B cell (primary cell): ENCODE data around the gene BST2. TPM values are rescaled to one million over a fixed set of nuclear protein-coding genes. Genes with fewer than 3 reads are reported as not detected.

ENCODE experiments used
- ATAC-seq: fragments of 200-7000 bp; cut with Tn5 transposase; one replicate; pipeline ENCODE4 v1.10.0; 2021; ENCODE audit warnings: low read depth, mild to moderate bottlenecking, moderate number of reproducible peaks, moderate library complexity
- CTCF ChIA-PET: fragments of 350-600 bp; sonication (Branson Sonifier 250); formaldehyde crosslinking; loops from one replicate; lab custom pipeline; 2021; ENCODE audit warnings: antibody characterized with exemption, inconsistent platforms; lab: Charles Lee
- POLR2A ChIA-PET: fragments of 350-600 bp; sonication (Branson Sonifier 250); formaldehyde crosslinking; loops from one replicate; lab custom pipeline; 2021; ENCODE audit warnings: antibody characterized with exemption; lab: Charles Lee
- DNase-seq: peaks from one replicate; pipeline ENCODE4 v3.0.0; 2013
- H2AFZ ChIP-seq: 2 replicates; pipeline ENCODE4 v1.6.1; 2012; ENCODE audit warnings: mild to moderate bottlenecking, low read depth, low read length; ENCODE audit not compliant: insufficient read depth, poor library complexity, severe bottlenecking
- H3K27ac ChIP-seq, 2 donors: 1 replicate in 1 of 2; 2 replicates in 1 of 2; pipeline ENCODE4 v1.5.1; 2012 to 2013; ENCODE audit warnings: low read length in 2 of 2, mild to moderate bottlenecking in 2 of 2, moderate library complexity in 1 of 2
- H3K27me3 ChIP-seq, 4 experiments: fragments of 200-600 bp in 1 of 4; sonication (generic) in 1 of 4; replicated peaks in 1 of 4; 1 replicate in 2 of 4; 2 replicates in 2 of 4; pipeline versions ENCODE4 v1.6.1 to v1.7.0; 2013 to 2016; ENCODE audit warnings: low read length in 3 of 4, mild to moderate bottlenecking in 2 of 4, mixed read lengths in 1 of 4, moderate library complexity in 1 of 4; ENCODE audit not compliant: insufficient read depth in 4 of 4, control insufficient read depth in 3 of 4; ENCODE audit errors: control extremely low read depth in 1 of 4
- H3K36me3 ChIP-seq, 2 experiments: replicated peaks in 1 of 2; 1 replicate in 1 of 2; 2 replicates in 1 of 2; pipeline versions ENCODE4 v1.6.1 to v1.7.1; 2013; ENCODE audit warnings: low read length in 1 of 2; ENCODE audit not compliant: insufficient read depth in 2 of 2, control insufficient read depth in 1 of 2; ENCODE audit errors: control extremely low read depth in 1 of 2, extremely low read depth in 1 of 2
- H3K4me1 ChIP-seq, 2 donors: fragments of 200-600 bp in 1 of 2; sonication (generic) in 1 of 2; 1 replicate in 1 of 2; 2 replicates in 1 of 2; pipeline versions ENCODE4 v1.5.1 to v1.6.1; 2013 to 2017; ENCODE audit warnings: low read length in 2 of 2; ENCODE audit not compliant: control insufficient read depth in 2 of 2, insufficient read depth in 2 of 2
- H3K4me2 ChIP-seq: replicated peaks from 2 replicates; pipeline ENCODE3; 2012; ENCODE audit warnings: mild to moderate bottlenecking, low read depth, low read length; ENCODE audit not compliant: poor library complexity, severe bottlenecking
- H3K4me3 ChIP-seq, 5 experiments: fragments of 200-600 bp in 1 of 5; sonication (generic) in 1 of 5; 1 replicate in 3 of 5; 2 replicates in 2 of 5; pipeline versions ENCODE4 v1.5.1 to v1.7.0; 2011 to 2016; ENCODE audit warnings: low read length in 4 of 5, mild to moderate bottlenecking in 4 of 5, low read depth in 2 of 5, control low read depth in 1 of 5, moderate library complexity in 1 of 5; ENCODE audit not compliant: insufficient read depth in 1 of 5; ENCODE audit errors: control extremely low read depth in 1 of 5, extremely low read depth in 1 of 5
- H3K79me2 ChIP-seq: fragments of 200-600 bp; sonication (generic); one replicate; pipeline ENCODE4 v1.6.0; 2016; ENCODE audit warnings: low read length; ENCODE audit not compliant: control insufficient read depth, insufficient read depth
- H3K9ac ChIP-seq: fragments of 200-600 bp; sonication (generic); 2 replicates; pipeline ENCODE4 v1.6.1; 2017; ENCODE audit warnings: mild to moderate bottlenecking, low read length, moderate library complexity
- H3K9me3 ChIP-seq, 3 donors: one replicate each; pipeline versions ENCODE4 v1.6.1 to v1.7.1; 2013; ENCODE audit warnings: low read length in 2 of 3; ENCODE audit not compliant: control insufficient read depth in 2 of 3, insufficient read depth in 1 of 3; ENCODE audit errors: control extremely low read depth in 1 of 3
- H4K20me1 ChIP-seq: 2 replicates; pipeline ENCODE4 v1.6.0; 2012; ENCODE audit warnings: mild to moderate bottlenecking, low read length; ENCODE audit not compliant: insufficient read depth, control insufficient read depth, poor library complexity, severe bottlenecking
- H3K27ac Mint-ChIP-seq: one replicate; pipeline ENCODE4 v1.8.0; 2021; ENCODE audit warnings: mixed read lengths
- H3K27me3 Mint-ChIP-seq: one replicate; pipeline ENCODE4 v1.8.0; 2021; ENCODE audit warnings: mixed read lengths
- H3K4me1 Mint-ChIP-seq: one replicate; pipeline ENCODE4 v1.8.0; 2021; ENCODE audit warnings: mixed read lengths
- H3K4me3 Mint-ChIP-seq: one replicate; pipeline ENCODE4 v1.8.0; 2021; ENCODE audit warnings: mixed read lengths
- H3K9me3 Mint-ChIP-seq: one replicate; pipeline ENCODE4 v1.8.0; 2022; ENCODE audit warnings: mixed read lengths; ENCODE audit not compliant: insufficient read depth
- CTCF ChIP-seq: fragments of 200-600 bp; IDR thresholded peaks from one replicate; pipeline ENCODE4 v1.8.0; 2022; ENCODE audit warnings: antibody characterized with exemption, mild to moderate bottlenecking
- EZH2 ChIP-seq: IDR thresholded peaks from 2 replicates; pipeline ENCODE4 v1.6.1; 2012; ENCODE audit warnings: borderline replicate concordance, low read depth, mild to moderate bottlenecking, moderate library complexity, low read length; ENCODE audit not compliant: insufficient read depth, poor library complexity, severe bottlenecking
- WGBS: methylation state at CpG from one replicate; pipeline ENCODE4 v1.1.5; 2013; ENCODE audit warnings: missing lambda C conversion rate; ENCODE audit not compliant: insufficient coverage; 5-methylcytosine and 5-hydroxymethylcytosine counted together
- intact Hi-C: fragments of 100-400 bp; cut with micrococcal nuclease; formaldehyde crosslinking; loops from one replicate; pipeline ENCODE4 v1.10.0; 2022
- polyA plus RNA-seq: library from polyadenylated mRNA; depleted of rRNA; stranded (reverse); fragments of >200 nt; gene quantifications from 2 replicates; pipeline ENCODE4 v1.2.3, GENCODE V29; 2012
- total RNA-seq, 2 donors: library from RNA; stranded (reverse); fragments of 120-200 nt in 1 of 2; gene quantifications; 1 replicate in 1 of 2; 2 replicates in 1 of 2; pipeline versions ENCODE4 v1.2.3 to v1.2.4, GENCODE V29; 2013 to 2022

The BST2 gene
- total and polyA plus RNA-seq, 2 donors (not counting 1 experiment from before 2014, with no cell fraction given) = 59.7 to 79.5 TPM

GRCh38 chr19:17409990-17410389 is 4.6 kb upstream of the BST2 start:
- no peak for ATAC-seq
- H3K9me3 Mint-ChIP-seq = no peaks in the 10 kb centered on the region
- H3K27me3 Mint-ChIP-seq = no peaks in the 10 kb centered on the region
- Histone ChIP-seq H3K9ac (no peak overlapping the region), H2AFZ (no peak overlapping the region), H3K4me3 (no peak overlapping the region), H3K4me2 (no peak overlapping the region), H3K27me3 (no peaks in the 10 kb centered on the region), H3K36me3 (peaks cover 0 to 22% of the 10 kb centered on the region in 2 experiments), H3K9me3 (no peaks in the 10 kb centered on the region), H4K20me1 (no peaks in the 10 kb centered on the region), H3K79me2 (peaks cover 43% of the 10 kb centered on the region), H3K27ac (no peak overlapping the region), H3K4me1 (peaks cover 14 to 26% of the 10 kb centered on the region in 2 donors)
- H3K4me3 Mint-ChIP-seq = no peak overlapping the region
- no peak for DNase-seq
- intact Hi-C loops = loop anchor here (10.0 kb wide), 1 partner anchor 145 kb away; the partner anchor contains the start of gene COLGALT1
- H3K27ac Mint-ChIP-seq = no peak overlapping the region
- H3K4me1 Mint-ChIP-seq = peaks cover 29% of the 10 kb centered on the region
- ChIA-PET CTCF (interaction anchor here (1.2 kb wide), 1 partner anchor 24 kb away, joined by 3 read pairs; no protein-coding TSS in a partner anchor), POLR2A (no interaction called here)
- TF ChIP-seq EZH2 (no peak), CTCF (no peak)
- WGBS = 100% methylated on average over 1 of the region's 9 CpGs

- ChIA-PET POLR2A (interaction anchor here (0.6 to 1.7 kb wide), 3 partner anchors 13 to 722 kb away, joined by 5 to 10 read pairs (median 5); partner anchors contain the start of genes DDA1 and MVB12A), CTCF (interaction anchor here (0.9 to 2.5 kb wide), 5 partner anchors 11 to 58 kb away, joined by 3 to 10 read pairs (median 6); partner anchors contain the start of gene MVB12A)
- Histone ChIP-seq H3K36me3 (peaks cover 0 to 11% of the 10 kb centered on the region in 2 experiments), H3K79me2 (peaks cover 54% of the 10 kb centered on the region), H3K9ac (peak overlapping the region; percentile 93), H3K9me3 (no peaks in the 10 kb centered on the region), H3K4me2 (peak overlapping the region; percentile 98), H3K4me3 (peak overlapping the region; percentile 62 to 95 (median 75)), H3K27ac (peak overlapping the region; percentile 72 to 86), H3K27me3 (no peaks in the 10 kb centered on the region), H4K20me1 (peaks cover 24% of the 10 kb centered on the region), H2AFZ (peak overlapping the region; percentile 88), H3K4me1 (peaks cover 26 to 45% of the 10 kb centered on the region in 2 donors)
- DNase-seq (peak; percentile 21), ATAC-seq (no peak)
- TF ChIP-seq CTCF (no peak), EZH2 (no peak)
- Mint-ChIP-seq H3K4me3 (peak overlapping the region; percentile 85), H3K27me3 (no peaks in the 10 kb centered on the region), H3K4me1 (peaks cover 42% of the 10 kb centered on the region), H3K27ac (peak overlapping the region; percentile 86), H3K9me3 (no peaks in the 10 kb centered on the region)
- intact Hi-C loops = loop anchor here (10.0 kb wide), 1 partner anchor 148 kb away; the partner anchor contains the start of gene COLGALT1
- 0% methylated on average over 2 of the region's 2 CpGs for WGBS
These were observed 1.4 kb upstream of the BST2 start for GRCh38 chr19:17406887-17407196.
